GM23338 (cell line): ENCODE measurements around the gene RIN3.

Source experiments
- CREB1 ChIP-seq: fragments of 250-450 bp; sonication (Bioruptor Pico); IDR thresholded peaks from 2 replicates; pipeline ENCODE4 v1.5.0; 2020; ENCODE audit warnings: low read depth, mild to moderate bottlenecking, moderate library complexity
- CTCF ChIP-seq, 2 experiments: fragments of 200-600 bp in 1 of 2; sonication (generic) in 1 of 2; conservative IDR thresholded peaks; 2 replicates each; pipeline versions ENCODE4 v1.5.1 to v1.6.1; 2016 to 2017; ENCODE audit warnings: antibody characterized with exemption in 2 of 2, low read depth in 2 of 2, mild to moderate bottlenecking in 2 of 2, moderate library complexity in 1 of 2
- ETS1 ChIP-seq: IDR thresholded peaks from 2 replicates; pipeline ENCODE4 v1.6.1; 2016; ENCODE audit warnings: antibody characterized with exemption
- EZH2 ChIP-seq: fragments of 200-600 bp; sonication (generic); IDR thresholded peaks from one replicate; pipeline ENCODE4 v1.8.0; 2017; ENCODE audit warnings: antibody characterized with exemption, mild to moderate bottlenecking, low read depth; ENCODE audit not compliant: unreplicated experiment
- EZH2phosphoT487 ChIP-seq: fragments of 200-600 bp; sonication (generic); IDR thresholded peaks from one replicate; pipeline ENCODE4 v1.8.1; 2018; ENCODE audit warnings: antibody characterized with exemption; ENCODE audit not compliant: unreplicated experiment
- JUNB ChIP-seq: IDR thresholded peaks from one replicate; pipeline ENCODE4 v1.6.1; 2016; ENCODE audit warnings: antibody characterized with exemption; ENCODE audit not compliant: unreplicated experiment
- POLR2AphosphoS5 ChIP-seq: IDR thresholded peaks from 2 replicates; pipeline ENCODE4 v1.6.1; 2016; ENCODE audit warnings: antibody characterized with exemption, low read depth
- STAT1 ChIP-seq: IDR thresholded peaks from one replicate; pipeline ENCODE4 v1.6.1; 2016; ENCODE audit warnings: antibody characterized with exemption; ENCODE audit not compliant: unreplicated experiment
- ZNF331 ChIP-seq: fragments of 250-450 bp; sonication (Bioruptor Pico); IDR thresholded peaks from 2 replicates; pipeline ENCODE4 v1.5.0; 2020; ENCODE audit warnings: low read depth, mild to moderate bottlenecking, moderate library complexity
- TF ChIP-seq, protein P1 (sequence below): IDR thresholded peaks from one replicate; pipeline ENCODE4 v1.6.1; 2018; ENCODE audit warnings: antibody characterized with exemption; ENCODE audit not compliant: unreplicated experiment

DNA sequence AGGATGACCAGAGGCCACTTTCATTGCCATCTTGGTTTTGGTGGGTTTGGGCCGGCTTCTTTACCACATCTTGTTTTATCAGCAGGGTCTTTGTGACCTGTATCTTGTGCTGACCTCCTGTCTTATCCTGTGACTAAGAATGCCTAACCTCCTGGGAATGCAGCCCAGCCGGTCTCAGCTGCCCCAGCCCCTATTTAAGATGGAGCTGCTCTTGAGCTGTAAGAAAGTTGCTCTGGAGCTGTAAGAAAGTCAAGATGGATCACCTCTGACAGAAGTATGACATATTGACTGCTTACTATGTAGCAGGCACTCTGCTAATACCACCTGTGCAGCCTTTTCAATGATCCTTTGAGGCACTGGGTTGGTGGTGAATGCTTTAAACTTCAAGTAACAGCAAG is 52.1 kb downstream of the RIN3 start:
- no peak for TF ChIP-seq CTCF (conservative IDR thresholded peaks at IDR 0.05; ENCODE audit: low read depth in 2 of 2)
- no peak for TF ChIP-seq POLR2AphosphoS5
- no peak for TF ChIP-seq JUNB
- no peak for TF ChIP-seq ETS1
- TF ChIP-seq STAT1: no peak
- no peak for TF ChIP-seq ZNF331 (CRISPR knock-in tag)
- TF ChIP-seq CREB1: no peak
- TF ChIP-seq EZH2: no peak
- TF ChIP-seq EZH2phosphoT487: no peak
- TF ChIP-seq, protein P1, sequence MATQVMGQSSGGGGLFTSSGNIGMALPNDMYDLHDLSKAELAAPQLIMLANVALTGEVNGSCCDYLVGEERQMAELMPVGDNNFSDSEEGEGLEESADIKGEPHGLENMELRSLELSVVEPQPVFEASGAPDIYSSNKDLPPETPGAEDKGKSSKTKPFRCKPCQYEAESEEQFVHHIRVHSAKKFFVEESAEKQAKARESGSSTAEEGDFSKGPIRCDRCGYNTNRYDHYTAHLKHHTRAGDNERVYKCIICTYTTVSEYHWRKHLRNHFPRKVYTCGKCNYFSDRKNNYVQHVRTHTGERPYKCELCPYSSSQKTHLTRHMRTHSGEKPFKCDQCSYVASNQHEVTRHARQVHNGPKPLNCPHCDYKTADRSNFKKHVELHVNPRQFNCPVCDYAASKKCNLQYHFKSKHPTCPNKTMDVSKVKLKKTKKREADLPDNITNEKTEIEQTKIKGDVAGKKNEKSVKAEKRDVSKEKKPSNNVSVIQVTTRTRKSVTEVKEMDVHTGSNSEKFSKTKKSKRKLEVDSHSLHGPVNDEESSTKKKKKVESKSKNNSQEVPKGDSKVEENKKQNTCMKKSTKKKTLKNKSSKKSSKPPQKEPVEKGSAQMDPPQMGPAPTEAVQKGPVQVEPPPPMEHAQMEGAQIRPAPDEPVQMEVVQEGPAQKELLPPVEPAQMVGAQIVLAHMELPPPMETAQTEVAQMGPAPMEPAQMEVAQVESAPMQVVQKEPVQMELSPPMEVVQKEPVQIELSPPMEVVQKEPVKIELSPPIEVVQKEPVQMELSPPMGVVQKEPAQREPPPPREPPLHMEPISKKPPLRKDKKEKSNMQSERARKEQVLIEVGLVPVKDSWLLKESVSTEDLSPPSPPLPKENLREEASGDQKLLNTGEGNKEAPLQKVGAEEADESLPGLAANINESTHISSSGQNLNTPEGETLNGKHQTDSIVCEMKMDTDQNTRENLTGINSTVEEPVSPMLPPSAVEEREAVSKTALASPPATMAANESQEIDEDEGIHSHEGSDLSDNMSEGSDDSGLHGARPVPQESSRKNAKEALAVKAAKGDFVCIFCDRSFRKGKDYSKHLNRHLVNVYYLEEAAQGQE: no peak
